ENCODE results near the gene CEBPZ. TPM values are rescaled to one million over a fixed set of nuclear protein-coding genes. Genes with fewer than 3 reads are reported as not detected.

Gene CEBPZ
- total RNA-seq, 1 donor from 2014 or later: 41.1 TPM

GRCh38 chr2:37181726-37182684 is 49.4 kb downstream of the CEBPZ start:
- H3K36me3 Mint-ChIP-seq (ENCODE audit: unreplicated experiment): no peaks in the 10 kb centered on the region
- DNase-seq: no peak
- TF ChIP-seq, protein P1, sequence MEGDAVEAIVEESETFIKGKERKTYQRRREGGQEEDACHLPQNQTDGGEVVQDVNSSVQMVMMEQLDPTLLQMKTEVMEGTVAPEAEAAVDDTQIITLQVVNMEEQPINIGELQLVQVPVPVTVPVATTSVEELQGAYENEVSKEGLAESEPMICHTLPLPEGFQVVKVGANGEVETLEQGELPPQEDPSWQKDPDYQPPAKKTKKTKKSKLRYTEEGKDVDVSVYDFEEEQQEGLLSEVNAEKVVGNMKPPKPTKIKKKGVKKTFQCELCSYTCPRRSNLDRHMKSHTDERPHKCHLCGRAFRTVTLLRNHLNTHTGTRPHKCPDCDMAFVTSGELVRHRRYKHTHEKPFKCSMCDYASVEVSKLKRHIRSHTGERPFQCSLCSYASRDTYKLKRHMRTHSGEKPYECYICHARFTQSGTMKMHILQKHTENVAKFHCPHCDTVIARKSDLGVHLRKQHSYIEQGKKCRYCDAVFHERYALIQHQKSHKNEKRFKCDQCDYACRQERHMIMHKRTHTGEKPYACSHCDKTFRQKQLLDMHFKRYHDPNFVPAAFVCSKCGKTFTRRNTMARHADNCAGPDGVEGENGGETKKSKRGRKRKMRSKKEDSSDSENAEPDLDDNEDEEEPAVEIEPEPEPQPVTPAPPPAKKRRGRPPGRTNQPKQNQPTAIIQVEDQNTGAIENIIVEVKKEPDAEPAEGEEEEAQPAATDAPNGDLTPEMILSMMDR (IDR thresholded peaks at IDR 0.05; ENCODE audit: partially characterized antibody, unreplicated experiment): no peak
- no peaks in the 10 kb centered on the region for H3K4me1 Mint-ChIP-seq (ENCODE audit: low read depth, unreplicated experiment)
- no peaks in the 10 kb centered on the region for H3K9me3 Mint-ChIP-seq (ENCODE audit: unreplicated experiment)
- no peak overlapping the region for H3K4me3 Mint-ChIP-seq (ENCODE audit: unreplicated experiment)
- no peak overlapping the region for H3K27ac Mint-ChIP-seq (ENCODE audit: unreplicated experiment)
- H3K27me3 Mint-ChIP-seq (ENCODE audit: unreplicated experiment): no peaks in the 10 kb centered on the region

GRCh38 chr2:37180640-37181039 is 50.8 kb downstream of the CEBPZ start:
- no peak for DNase-seq
- no peaks in the 10 kb centered on the region for H3K4me1 Mint-ChIP-seq (ENCODE audit: low read depth, unreplicated experiment)
- no peaks in the 10 kb centered on the region for H3K36me3 Mint-ChIP-seq (ENCODE audit: unreplicated experiment)
- TF ChIP-seq, protein P1 (IDR thresholded peaks at IDR 0.05; ENCODE audit: partially characterized antibody, unreplicated experiment): no peak
- no peak overlapping the region for H3K27ac Mint-ChIP-seq (ENCODE audit: unreplicated experiment)
- H3K9me3 Mint-ChIP-seq (ENCODE audit: unreplicated experiment): no peaks in the 10 kb centered on the region
- no peaks in the 10 kb centered on the region for H3K27me3 Mint-ChIP-seq (ENCODE audit: unreplicated experiment)
- no peak overlapping the region for H3K4me3 Mint-ChIP-seq (ENCODE audit: unreplicated experiment)

- Mint-ChIP-seq H3K27ac (ENCODE audit: unreplicated experiment) (no peak overlapping the region), H3K4me3 (ENCODE audit: unreplicated experiment) (no peak overlapping the region), H3K36me3 (ENCODE audit: unreplicated experiment) (no peaks in the 10 kb centered on the region), H3K4me1 (ENCODE audit: low read depth, unreplicated experiment) (no peaks in the 10 kb centered on the region), H3K27me3 (ENCODE audit: unreplicated experiment) (no peaks in the 10 kb centered on the region), H3K9me3 (ENCODE audit: unreplicated experiment) (no peaks in the 10 kb centered on the region)
- TF ChIP-seq, protein P1 (IDR thresholded peaks at IDR 0.05; ENCODE audit: partially characterized antibody, unreplicated experiment): no peak
- DNase-seq: no peak
These were observed 51.3 kb downstream of the CEBPZ start for GRCh38 chr2:37180006-37180639.

DNA sequence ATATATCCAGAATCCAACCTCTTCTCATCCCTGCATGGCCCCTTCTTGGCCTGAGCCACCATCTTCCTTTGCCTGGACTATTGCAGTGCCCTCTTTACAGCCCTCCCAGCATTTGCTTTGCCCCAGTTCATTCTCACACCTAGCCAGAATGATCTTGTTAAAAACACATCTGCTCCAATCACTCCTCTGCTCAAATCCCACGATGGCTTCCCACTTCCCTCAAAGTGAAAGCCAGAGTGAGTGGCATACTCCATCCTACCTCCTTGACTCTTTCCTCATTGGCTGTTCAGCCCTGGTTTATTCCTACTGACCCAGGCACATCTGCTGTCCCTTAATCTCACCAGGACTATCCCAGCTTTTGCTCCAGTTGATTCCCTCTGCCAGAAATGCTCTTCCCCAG is 57.7 kb downstream of the CEBPZ start:
- H3K4me1 Mint-ChIP-seq (ENCODE audit: low read depth, unreplicated experiment): no peaks in the 10 kb centered on the region
- H3K4me3 Mint-ChIP-seq (ENCODE audit: unreplicated experiment): no peak overlapping the region
- H3K27me3 Mint-ChIP-seq (ENCODE audit: unreplicated experiment): no peaks in the 10 kb centered on the region
- no peak overlapping the region for H3K27ac Mint-ChIP-seq (ENCODE audit: unreplicated experiment)
- no peaks in the 10 kb centered on the region for H3K9me3 Mint-ChIP-seq (ENCODE audit: unreplicated experiment)
- DNase-seq: no peak
- H3K36me3 Mint-ChIP-seq (ENCODE audit: unreplicated experiment): no peaks in the 10 kb centered on the region
- TF ChIP-seq, protein P1 (IDR thresholded peaks at IDR 0.05; ENCODE audit: partially characterized antibody, unreplicated experiment): no peak

GRCh38 chr2:37171624-37171950 is 59.8 kb downstream of the CEBPZ start:
- no peaks in the 10 kb centered on the region for H3K36me3 Mint-ChIP-seq (ENCODE audit: unreplicated experiment)
- DNase-seq: no peak

More at GRCh38 chr2:37171624-37171950, 59.8 kb downstream of the CEBPZ start:
- no peaks in the 10 kb centered on the region for H3K9me3 Mint-ChIP-seq (ENCODE audit: unreplicated experiment)
- H3K4me3 Mint-ChIP-seq (ENCODE audit: unreplicated experiment): no peak overlapping the region
- no peaks in the 10 kb centered on the region for H3K4me1 Mint-ChIP-seq (ENCODE audit: low read depth, unreplicated experiment)
- no peaks in the 10 kb centered on the region for H3K27me3 Mint-ChIP-seq (ENCODE audit: unreplicated experiment)
- TF ChIP-seq, protein P1 (IDR thresholded peaks at IDR 0.05; ENCODE audit: partially characterized antibody, unreplicated experiment): no peak
- no peak overlapping the region for H3K27ac Mint-ChIP-seq (ENCODE audit: unreplicated experiment)
